K562 (cell line): ENCODE results near the gene MED15. TPM values are rescaled to one million over a fixed set of nuclear protein-coding genes. Genes with fewer than 3 reads are reported as not detected.

Experiments
- ATAC-seq: fragments of 200-7000 bp; cut with Tn5 transposase; 3 replicates; pipeline ENCODE4 v1.9.1; 2020; ENCODE audit warnings: moderate library complexity
- BruUV-seq: library from RNA; stranded (reverse); fragments of 400-500 nt; replicated peaks from 2 replicates; lab custom pipeline; 2021; lab: Mats Ljungman, UMichigan
- CTCF ChIA-PET: fragments of 300-600 bp; formaldehyde crosslinking; extraction: SDS; loops from one replicate; lab custom pipeline; 2021; ENCODE audit warnings: low intra/inter-chr PET ratio; lab: Yijun Ruan, JAX
- POLR2A ChIA-PET: fragments of 300-600, 350-650 bp; sonication (Branson Sonifier 250); formaldehyde crosslinking; extraction: SDS; loops from one replicate; lab custom pipeline; 2021; ENCODE audit warnings: antibody characterized with exemption, inconsistent platforms; lab: Yijun Ruan, JAX
- DNase-seq, 4 experiments: peaks; one replicate each; pipeline versions ENCODE4 v3.0.0 to v3.0.0-alpha.2; 2011 to 2018; ENCODE audit warnings: low spot score in 3 of 4, mixed read lengths in 3 of 4; ENCODE audit errors: extremely low read depth in 1 of 4
- FAIRE-seq: peaks from 2 replicates; lab custom pipeline; 2011; peaks lifted over from hg19 to GRCh38; lab: Jason Lieb, UNC
- H2AFZ ChIP-seq: 2 replicates; pipeline ENCODE4 v1.6.0; 2011; ENCODE audit warnings: low read depth, low read length, control low read depth, inconsistent platforms
- H3K27ac ChIP-seq: fragments of 200-600 bp; 3 replicates; pipeline ENCODE4 v1.8.0; 2011; ENCODE audit warnings: low read depth, mild to moderate bottlenecking, control low read depth, inconsistent platforms, low read length, moderate library complexity, mixed read lengths; ENCODE audit errors: extremely low read depth
- H3K27me3 ChIP-seq, 2 experiments: fragments of 300-600 bp in 1 of 2; 2 replicates in 1 of 2; 3 replicates in 1 of 2; pipeline versions ENCODE4 v1.6.0 to v1.8.0; 2011; ENCODE audit warnings: inconsistent platforms in 2 of 2, low read length in 2 of 2, mild to moderate bottlenecking in 1 of 2, mixed read lengths in 1 of 2, moderate library complexity in 1 of 2; ENCODE audit not compliant: control insufficient read depth in 2 of 2, insufficient read depth in 2 of 2
- H3K36me3 ChIP-seq: fragments of 300-600 bp; 3 replicates; pipeline ENCODE4 v1.8.0; 2011; ENCODE audit warnings: mild to moderate bottlenecking, low read length, inconsistent platforms; ENCODE audit not compliant: control insufficient read depth, insufficient read depth
- H3K4me1 ChIP-seq, 2 experiments: fragments of 200-600 bp in 1 of 2; replicated peaks in 1 of 2; 2 replicates in 1 of 2; 3 replicates in 1 of 2; pipeline versions ENCODE4 v1.5.1 to v1.8.0; 2011; ENCODE audit warnings: inconsistent platforms in 2 of 2, low read length in 2 of 2, mild to moderate bottlenecking in 1 of 2, mixed read lengths in 1 of 2, moderate library complexity in 1 of 2; ENCODE audit not compliant: control insufficient read depth in 2 of 2, insufficient read depth in 2 of 2
- H3K4me2 ChIP-seq: 2 replicates; pipeline ENCODE4 v1.6.1; 2011; ENCODE audit warnings: low read length, control low read depth, inconsistent platforms, mixed read lengths; ENCODE audit not compliant: insufficient read depth
- H3K4me3 ChIP-seq: fragments of 200-600 bp; sonication (generic), shearing (Covaris generic); 2 replicates; pipeline ENCODE4 v1.5.1; 2016; ENCODE audit warnings: control low read depth, inconsistent platforms
- H3K79me2 ChIP-seq: fragments of 200-600 bp; 3 replicates; pipeline ENCODE4 v1.8.0; 2011; ENCODE audit warnings: low read length, inconsistent platforms; ENCODE audit not compliant: control insufficient read depth, insufficient read depth
- H3K9ac ChIP-seq, 2 experiments: 2 replicates each; pipeline versions ENCODE4 v1.6.0 to v1.6.1; 2011; ENCODE audit warnings: low read depth in 2 of 2, low read length in 2 of 2, control low read depth in 1 of 2, inconsistent platforms in 1 of 2, mild to moderate bottlenecking in 1 of 2, mixed read lengths in 1 of 2; ENCODE audit not compliant: insufficient read depth in 1 of 2
- H3K9me1 ChIP-seq: one replicate; pipeline ENCODE4 v1.6.0; 2011; ENCODE audit warnings: inconsistent platforms, mild to moderate bottlenecking, low read length, moderate library complexity; ENCODE audit not compliant: control insufficient read depth, insufficient read depth
- H3K9me3 ChIP-seq: replicated peaks from 2 replicates; pipeline ENCODE4 v1.5.1; 2011; ENCODE audit warnings: low read depth, low read length, inconsistent platforms; ENCODE audit not compliant: control insufficient read depth, insufficient read depth
- H4K20me1 ChIP-seq: replicated peaks from 2 replicates; pipeline ENCODE4 v1.6.1; 2011; ENCODE audit warnings: low read length, inconsistent platforms, mixed read lengths; ENCODE audit not compliant: control insufficient read depth, insufficient read depth
- CBX1 ChIP-seq: sonication (generic); IDR thresholded peaks from 2 replicates; pipeline ENCODE4 v1.6.1; 2016; ENCODE audit warnings: antibody characterized with exemption, low read depth, mild to moderate bottlenecking
- CSDE1 ChIP-seq, 2 experiments: fragments of 450-650 bp; IDR thresholded peaks; 2 replicates each; pipeline ENCODE4 v1.6.1; 2016; ENCODE audit warnings: mild to moderate bottlenecking in 1 of 2
- DNMT1 ChIP-seq: fragments of 450-650 bp; IDR thresholded peaks from 2 replicates; pipeline ENCODE4 v1.6.1; 2016; ENCODE audit warnings: antibody characterized with exemption, mild to moderate bottlenecking
- FOXJ2 ChIP-seq: fragments of 200-800 bp; sonication (Bioruptor generic); IDR thresholded peaks from 2 replicates; pipeline ENCODE4 v1.6.1; 2016; ENCODE audit warnings: missing genetic modification characterization, missing compliant biosample characterization
- HDAC6 ChIP-seq: IDR thresholded peaks from 2 replicates; pipeline ENCODE4 v1.6.1; 2012; ENCODE audit warnings: low read depth, mild to moderate bottlenecking, control low read depth, inconsistent platforms, low read length, moderate library complexity
- KLF1 ChIP-seq: fragments of 450-650 bp; IDR thresholded peaks from 2 replicates; pipeline ENCODE4 v1.6.1; 2016; ENCODE audit warnings: missing genetic modification characterization, missing compliant biosample characterization
- MAZ ChIP-seq, 2 experiments: fragments of 450-650 bp in 1 of 2; sonication (generic) in 1 of 2; formaldehyde crosslinking; IDR thresholded peaks in 1 of 2; conservative IDR thresholded peaks in 1 of 2; 2 replicates each; pipeline versions ENCODE4 v1.4.0 to v1.5.0; 2020; ENCODE audit warnings: mild to moderate bottlenecking in 1 of 2, missing genetic modification reagents in 1 of 2
- MTA3 ChIP-seq: fragments of 450-650 bp; formaldehyde crosslinking; IDR thresholded peaks from 2 replicates; pipeline ENCODE4 v1.6.1; 2017; ENCODE audit warnings: mild to moderate bottlenecking, borderline replicate concordance
- NFXL1 ChIP-seq: fragments of 450-650 bp; formaldehyde crosslinking; IDR thresholded peaks from 2 replicates; pipeline ENCODE4 v1.4.0; 2021; ENCODE audit warnings: mild to moderate bottlenecking
- PHB ChIP-seq: fragments of 250-450 bp; sonication (Bioruptor Pico); IDR thresholded peaks from 2 replicates; pipeline ENCODE4 v1.5.0; 2021
- RNF2 ChIP-seq: sonication (generic); IDR thresholded peaks from 2 replicates; pipeline ENCODE4 v1.6.1; 2016
- SMARCE1 ChIP-seq: fragments of 450-650 bp; IDR thresholded peaks from 2 replicates; pipeline ENCODE4 v1.7.1; 2016; ENCODE audit warnings: mild to moderate bottlenecking
- ZFX ChIP-seq: sonication (generic); formaldehyde crosslinking; IDR thresholded peaks from 2 replicates; pipeline ENCODE4 v1.8.0; 2022; ENCODE audit warnings: mild to moderate bottlenecking, missing genetic modification reagents, moderate library complexity
- ZSCAN29 ChIP-seq: fragments of 450-650 bp; IDR thresholded peaks from 2 replicates; pipeline ENCODE4 v1.6.1; 2017
- WGBS: fragments of 100-300 bp; shearing (Covaris generic); methylation state at CpG from one replicate; pipeline ENCODE4 v1.1.6; 2016; ENCODE audit warnings: low coverage, mixed read lengths; ENCODE audit not compliant: insufficient coverage; ENCODE audit errors: missing lambda C conversion rate; 5-methylcytosine and 5-hydroxymethylcytosine counted together
- in situ Hi-C: fragments of 300-500 bp; cut with MboI; formaldehyde crosslinking; loops from 4 replicates; pipeline ENCODE4 v1.15.0; 2018; ENCODE audit warnings: inconsistent platforms, mixed read lengths
- intact Hi-C: fragments of 100-400 bp; cut with micrococcal nuclease; formaldehyde crosslinking; loops from 2 replicates; pipeline ENCODE4 v1.14.2; 2022
- polyA plus RNA-seq, 8 experiments: library from polyadenylated mRNA; depleted of rRNA in 4 of 8; stranded (reverse) in 5 of 8; unstranded in 3 of 8; fragments of >200 nt; fragmentation: Nextera tagmentation in 2 of 8; fragmentation: Illumina TruSeq in 1 of 8; extraction: Ambion mirVana in 2 of 8; extraction: Trizol in 1 of 8; gene quantifications; 2 replicates each; pipeline versions ENCODE4 v1.2.1 to v1.2.3, GENCODE V29; 2011 to 2014; ENCODE audit warnings: inconsistent platforms in 1 of 8, missing spikeins in 1 of 8
- total RNA-seq, 7 experiments: library from RNA; depleted of rRNA in 6 of 7; stranded (reverse); fragments of >200 nt in 6 of 7; fragmentation: Illumina TruSeq in 2 of 7; extraction: Trizol in 2 of 7; gene quantifications; 2 replicates each; pipeline versions ENCODE4 v1.2.1 to v1.2.3, GENCODE V29; 2011 to 2021; ENCODE audit warnings: low replicate concordance in 1 of 7
- TF ChIP-seq, protein P1 (sequence below): fragments of 250-450 bp; sonication (Bioruptor Pico); IDR thresholded peaks from 2 replicates; pipeline ENCODE4 v1.5.1; 2021; ENCODE audit warnings: mild to moderate bottlenecking
- TF ChIP-seq, protein P2 (sequence below): sonication (generic); formaldehyde crosslinking; IDR thresholded peaks from 2 replicates; pipeline ENCODE4 v1.8.0; 2023; ENCODE audit warnings: missing genetic modification reagents, mild to moderate bottlenecking, borderline replicate concordance
- TF ChIP-seq, protein P3 (sequence below): fragments of 450-650 bp; formaldehyde crosslinking; IDR thresholded peaks from 2 replicates; pipeline ENCODE4 v1.4.0; 2022; ENCODE audit warnings: missing genetic modification characterization

The MED15 gene
- total and polyA plus RNA-seq, 9 of the 15 experiments (the other 6 are each of a cell fraction or from before 2014, with no cell fraction given): 4.0 to 271 (median 60.1) TPM

DNA sequence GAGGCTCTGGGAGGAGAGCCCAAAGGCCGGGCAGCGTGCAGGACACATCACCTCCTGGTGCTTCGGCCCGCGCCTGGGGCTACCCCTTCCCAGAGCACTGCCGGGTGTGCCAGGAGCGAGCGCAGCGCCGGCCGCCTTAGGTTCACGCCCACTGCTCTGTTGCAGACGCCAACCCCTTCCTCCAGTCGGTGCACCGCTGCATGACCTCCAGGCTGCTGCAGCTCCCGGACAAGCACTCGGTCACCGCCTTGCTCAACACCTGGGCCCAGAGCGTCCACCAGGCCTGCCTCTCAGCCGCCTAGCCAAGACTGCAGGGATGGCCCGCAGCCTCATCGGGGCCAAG is 79.0 kb downstream of the MED15 start:
- Histone ChIP-seq H3K4me2 (no peak overlapping the region), H2AFZ (no peak overlapping the region), H3K9me3 (no peaks in the 10 kb centered on the region), H3K9ac (no peak overlapping the region; a peak in 1 of 4 replicates), H3K4me3 (no peak overlapping the region), H3K36me3 (peaks cover 62% of the 10 kb centered on the region; the same call in 2 of the 3 replicates), H3K79me2 (no peaks in the 10 kb centered on the region), H3K9me1 (peaks cover 10% of the 10 kb centered on the region), H3K27ac (no peak overlapping the region), H4K20me1 (peaks cover 45% of the 10 kb centered on the region), H3K4me1 (peaks cover 0 to 57% of the 10 kb centered on the region in 2 experiments; a peak in 1 of 5 replicates), H3K27me3 (peaks cover 6 to 19% of the 10 kb centered on the region in 2 experiments; a peak in 4 of 5 replicates)
- CTCF ChIA-PET: no interaction called here
- no peak for DNase-seq
- in situ Hi-C loops: no loop called here
- WGBS: 94% methylated on average over 22 of the region's 22 CpGs
- FAIRE-seq: no peak
- POLR2A ChIA-PET: interaction anchor here (0.6 to 4.0 kb wide), 10 partner anchors 12 to 1118 kb away, joined by 3 to 21 read pairs (median 3); no protein-coding TSS in a partner anchor
- BruUV-seq: no TSS peak
- ATAC-seq: no peak
- intact Hi-C loops: loop anchor here (5.0 kb wide), 1 partner anchor 169 kb away; no protein-coding TSS in a partner anchor
- TF ChIP-seq PHB (CRISPR knock-in tag) (peak; percentile 65; the same call in 1 of the 2 replicates), CBX1 (no peak), HDAC6 (peak; percentile 61; the same call in 1 of the 2 replicates), MAZ (CRISPR knock-in tag; conservative IDR thresholded peaks at IDR 0.05 in 1 of 2, IDR thresholded peaks at IDR 0.05 in 1 of 2) (no peak), FOXJ2 (no peak), ZFX (CRISPR knock-in tag) (peak; percentile 44; the same call in 1 of the 2 replicates), RNF2 (no peak), ZSCAN29 (no peak), NFXL1 (no peak), MTA3 (no peak), DNMT1 (no peak), SMARCE1 (no peak), KLF1 (tag) (no peak), CSDE1 (IDR thresholded peaks at IDR 0.05) (no peak)
- TF ChIP-seq, protein P1, sequence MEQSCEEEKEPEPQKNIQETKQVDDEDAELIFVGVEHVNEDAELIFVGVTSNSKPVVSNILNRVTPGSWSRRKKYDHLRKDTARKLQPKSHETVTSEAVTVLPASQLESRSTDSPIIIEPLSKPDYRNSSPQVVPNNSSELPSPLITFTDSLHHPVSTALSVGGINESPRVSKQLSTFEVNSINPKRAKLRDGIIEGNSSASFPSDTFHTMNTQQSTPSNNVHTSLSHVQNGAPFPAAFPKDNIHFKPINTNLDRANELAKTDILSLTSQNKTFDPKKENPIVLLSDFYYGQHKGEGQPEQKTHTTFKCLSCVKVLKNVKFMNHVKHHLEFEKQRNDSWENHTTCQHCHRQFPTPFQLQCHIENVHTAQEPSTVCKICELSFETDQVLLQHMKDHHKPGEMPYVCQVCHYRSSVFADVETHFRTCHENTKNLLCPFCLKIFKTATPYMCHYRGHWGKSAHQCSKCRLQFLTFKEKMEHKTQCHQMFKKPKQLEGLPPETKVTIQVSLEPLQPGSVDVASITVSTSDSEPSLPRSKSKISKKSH (CRISPR knock-in tag): no peak
- TF ChIP-seq, protein P2, sequence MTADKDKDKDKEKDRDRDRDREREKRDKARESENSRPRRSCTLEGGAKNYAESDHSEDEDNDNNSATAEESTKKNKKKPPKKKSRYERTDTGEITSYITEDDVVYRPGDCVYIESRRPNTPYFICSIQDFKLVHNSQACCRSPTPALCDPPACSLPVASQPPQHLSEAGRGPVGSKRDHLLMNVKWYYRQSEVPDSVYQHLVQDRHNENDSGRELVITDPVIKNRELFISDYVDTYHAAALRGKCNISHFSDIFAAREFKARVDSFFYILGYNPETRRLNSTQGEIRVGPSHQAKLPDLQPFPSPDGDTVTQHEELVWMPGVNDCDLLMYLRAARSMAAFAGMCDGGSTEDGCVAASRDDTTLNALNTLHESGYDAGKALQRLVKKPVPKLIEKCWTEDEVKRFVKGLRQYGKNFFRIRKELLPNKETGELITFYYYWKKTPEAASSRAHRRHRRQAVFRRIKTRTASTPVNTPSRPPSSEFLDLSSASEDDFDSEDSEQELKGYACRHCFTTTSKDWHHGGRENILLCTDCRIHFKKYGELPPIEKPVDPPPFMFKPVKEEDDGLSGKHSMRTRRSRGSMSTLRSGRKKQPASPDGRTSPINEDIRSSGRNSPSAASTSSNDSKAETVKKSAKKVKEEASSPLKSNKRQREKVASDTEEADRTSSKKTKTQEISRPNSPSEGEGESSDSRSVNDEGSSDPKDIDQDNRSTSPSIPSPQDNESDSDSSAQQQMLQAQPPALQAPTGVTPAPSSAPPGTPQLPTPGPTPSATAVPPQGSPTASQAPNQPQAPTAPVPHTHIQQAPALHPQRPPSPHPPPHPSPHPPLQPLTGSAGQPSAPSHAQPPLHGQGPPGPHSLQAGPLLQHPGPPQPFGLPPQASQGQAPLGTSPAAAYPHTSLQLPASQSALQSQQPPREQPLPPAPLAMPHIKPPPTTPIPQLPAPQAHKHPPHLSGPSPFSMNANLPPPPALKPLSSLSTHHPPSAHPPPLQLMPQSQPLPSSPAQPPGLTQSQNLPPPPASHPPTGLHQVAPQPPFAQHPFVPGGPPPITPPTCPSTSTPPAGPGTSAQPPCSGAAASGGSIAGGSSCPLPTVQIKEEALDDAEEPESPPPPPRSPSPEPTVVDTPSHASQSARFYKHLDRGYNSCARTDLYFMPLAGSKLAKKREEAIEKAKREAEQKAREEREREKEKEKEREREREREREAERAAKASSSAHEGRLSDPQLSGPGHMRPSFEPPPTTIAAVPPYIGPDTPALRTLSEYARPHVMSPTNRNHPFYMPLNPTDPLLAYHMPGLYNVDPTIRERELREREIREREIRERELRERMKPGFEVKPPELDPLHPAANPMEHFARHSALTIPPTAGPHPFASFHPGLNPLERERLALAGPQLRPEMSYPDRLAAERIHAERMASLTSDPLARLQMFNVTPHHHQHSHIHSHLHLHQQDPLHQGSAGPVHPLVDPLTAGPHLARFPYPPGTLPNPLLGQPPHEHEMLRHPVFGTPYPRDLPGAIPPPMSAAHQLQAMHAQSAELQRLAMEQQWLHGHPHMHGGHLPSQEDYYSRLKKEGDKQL (CRISPR knock-in tag): no peak
- TF ChIP-seq, protein P3, sequence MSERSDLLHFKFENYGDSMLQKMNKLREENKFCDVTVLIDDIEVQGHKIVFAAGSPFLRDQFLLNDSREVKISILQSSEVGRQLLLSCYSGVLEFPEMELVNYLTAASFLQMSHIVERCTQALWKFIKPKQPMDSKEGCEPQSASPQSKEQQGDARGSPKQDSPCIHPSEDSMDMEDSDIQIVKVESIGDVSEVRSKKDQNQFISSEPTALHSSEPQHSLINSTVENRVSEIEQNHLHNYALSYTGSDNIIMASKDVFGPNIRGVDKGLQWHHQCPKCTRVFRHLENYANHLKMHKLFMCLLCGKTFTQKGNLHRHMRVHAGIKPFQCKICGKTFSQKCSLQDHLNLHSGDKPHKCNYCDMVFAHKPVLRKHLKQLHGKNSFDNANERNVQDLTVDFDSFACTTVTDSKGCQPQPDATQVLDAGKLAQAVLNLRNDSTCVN (CRISPR knock-in tag): no peak
